RPMI7951 (cell line): Measurements from ENCODE around the gene BRI3BP. TPM values are rescaled to one million over a fixed set of nuclear protein-coding genes. Genes with fewer than 3 reads are reported as not detected.
"Not testable (repeated sequence)": the region's sequence is repeated elsewhere in the genome, so short reads cannot be mapped to it uniquely, and the experiment has no call there.

Experiments
- DNase-seq: peaks from one replicate; pipeline ENCODE4 v3.0.0-alpha.2; 2012; ENCODE audit warnings: low read depth
- total RNA-seq: library from RNA; depleted of rRNA; stranded (reverse); fragments of >200 nt; shearing (Covaris generic); gene quantifications from 2 replicates; pipeline ENCODE4 v1.2.3, GENCODE V29; 2014

BRI3BP gene
- total RNA-seq, 1 experiment from 2014 or later = 4.9 TPM

GRCh38 chr12:124972211-124972610 lies 21.2 kb upstream of the BRI3BP start:
- DNase-seq = no peak

- no peak for DNase-seq
Measured at GRCh38 chr12:124975276-124975675, 18.2 kb upstream of the BRI3BP start.

- DNase-seq = no peak
Measured at GRCh38 chr12:124976999-124977398, 16.4 kb upstream of the BRI3BP start.

GRCh38 chr12:124979568-124979967 lies 13.9 kb upstream of the BRI3BP start:
- no peak for DNase-seq

GRCh38 chr12:124980098-124980892 lies 13.2 kb upstream of the BRI3BP start:
- no peak for DNase-seq

- not testable (repeated sequence) for DNase-seq
Measured at GRCh38 chr12:124986876-124987275, 6.6 kb upstream of the BRI3BP start.

GRCh38 chr12:124992874-124993625 lies 395 bp upstream of the BRI3BP start:
- peak; percentile 56 for DNase-seq

- DNase-seq = no peak
Measured at GRCh38 chr12:124994437-124994975, 1.1 kb downstream of the BRI3BP start.

- DNase-seq = no peak
Measured at GRCh38 chr12:124995200-124995961, 1.9 kb downstream of the BRI3BP start.

GRCh38 chr12:124998705-124999104 lies 5.3 kb downstream of the BRI3BP start:
- no peak for DNase-seq

- DNase-seq = no peak
Measured at GRCh38 chr12:125001636-125002035, 8.2 kb downstream of the BRI3BP start.

GRCh38 chr12:125003021-125003420 lies 9.6 kb downstream of the BRI3BP start:
- no peak for DNase-seq

- no peak for DNase-seq
Measured at GRCh38 chr12:125004621-125005020, 11.2 kb downstream of the BRI3BP start.

GRCh38 chr12:125005652-125006051 lies 12.2 kb downstream of the BRI3BP start:
- no peak for DNase-seq

GRCh38 chr12:125006365-125006764 lies 12.9 kb downstream of the BRI3BP start:
- no peak for DNase-seq

GRCh38 chr12:125013816-125014442 lies 20.5 kb downstream of the BRI3BP start:
- no peak for DNase-seq

- no peak for DNase-seq
Measured at GRCh38 chr12:125014526-125014925, 21.1 kb downstream of the BRI3BP start.

- peak; percentile 76 for DNase-seq
Measured at GRCh38 chr12:125015680-125016310, 22.4 kb downstream of the BRI3BP start.

- no peak for DNase-seq
Measured at GRCh38 chr12:125017801-125018200, 24.4 kb downstream of the BRI3BP start.

GRCh38 chr12:125018356-125018755 lies 24.9 kb downstream of the BRI3BP start:
- DNase-seq = no peak

- no peak for DNase-seq
Measured at GRCh38 chr12:125021096-125021495, 27.7 kb downstream of the BRI3BP start.
